Spleen (tissue), 7 donors: ENCODE results near the gene OR5AK2.

ENCODE experiments used
- CTCF ChIP-seq, 11 experiments: fragments of 200-600 bp in 7 of 11; fragments of 450-650 bp in 4 of 11; sonication (generic) in 4 of 11; IDR thresholded peaks in 8 of 11; conservative IDR thresholded peaks in 3 of 11; 1 replicate in 7 of 11; 2 replicates in 4 of 11; pipeline versions ENCODE4 v1.4.0 to v1.8.0; 2016 to 2021; ENCODE audit warnings: antibody characterized with exemption in 11 of 11, inconsistent platforms in 4 of 11, mild to moderate bottlenecking in 1 of 11
- POLR2A ChIP-seq, 3 donors: fragments of 450-650 bp; IDR thresholded peaks; one replicate each; pipeline ENCODE4 v1.5.1; 2017; ENCODE audit warnings: antibody characterized with exemption in 3 of 3, mild to moderate bottlenecking in 1 of 3
- POLR2AphosphoS5 ChIP-seq, 3 donors: sonication (generic); formaldehyde crosslinking; IDR thresholded peaks; one replicate each; pipeline ENCODE4 v1.5.1; 2017; ENCODE audit warnings: antibody characterized with exemption in 3 of 3
- donor health status: DM: no; HTN: no; CAD: no; lungs with moderate emphysema.
- donor health status: DM: no; HTN: no; CAD: no.
- donor health status: DM: no; HTN: no; CAD: no.

DNA sequence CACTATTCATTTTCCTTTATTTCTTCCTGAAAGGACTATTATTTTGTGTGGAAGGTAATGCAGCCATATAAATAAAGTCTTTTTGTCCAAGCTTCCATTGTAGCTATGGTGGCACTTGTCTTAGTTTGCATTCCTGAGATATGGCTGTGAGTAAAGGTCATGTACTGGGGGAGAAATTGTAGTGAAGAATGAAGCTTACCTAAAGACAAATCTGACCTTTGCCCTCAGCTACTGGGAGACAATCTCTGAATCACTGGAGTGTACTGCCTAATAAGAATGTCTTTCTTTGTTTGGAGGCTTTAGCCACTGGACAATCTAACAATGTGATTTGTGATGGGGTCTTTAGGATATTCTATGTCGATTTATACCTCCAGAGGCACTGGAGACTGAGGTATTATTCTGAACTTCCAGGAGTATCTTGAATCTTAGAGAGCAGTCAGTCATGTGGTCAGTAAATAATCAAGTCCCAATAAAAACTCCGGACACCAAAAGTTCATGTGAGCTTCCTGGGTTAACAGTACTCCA lies 39.7 kb upstream of the OR5AK2 start:
- TF ChIP-seq CTCF (IDR thresholded peaks at IDR 0.05 in 8 of 11, conservative IDR thresholded peaks at IDR 0.05 in 3 of 11) (no peak), POLR2A (IDR thresholded peaks at IDR 0.05) (no peak), POLR2AphosphoS5 (IDR thresholded peaks at IDR 0.05) (no peak)
